MCF 10A (cell line): ENCODE results near the gene ATG2B. TPM values are rescaled to one million over a fixed set of nuclear protein-coding genes. Genes with fewer than 3 reads are reported as not detected.
"Not testable (repeated sequence)": the region's sequence is repeated elsewhere in the genome, so short reads cannot be mapped to it uniquely, and the experiment has no call there.

Experiments used
- BruUV-seq: library from RNA; stranded (reverse); fragments of 400-500 nt; replicated peaks from 2 replicates; lab custom pipeline; 2021; lab: Mats Ljungman, UMichigan
- CTCF ChIA-PET: fragments of 300-600 bp; sonication (Branson Sonifier 250); formaldehyde crosslinking; extraction: SDS; loops from one replicate; lab custom pipeline; 2021; ENCODE audit warnings: antibody characterized with exemption, inconsistent platforms; lab: Yijun Ruan, JAX
- POLR2A ChIA-PET: fragments of 300-600, 350-650 bp; sonication (Branson Sonifier 250); formaldehyde crosslinking; extraction: SDS; loops from one replicate; lab custom pipeline; 2020; ENCODE audit warnings: antibody characterized with exemption, inconsistent platforms; lab: Yijun Ruan, JAX
- DNase-seq: peaks from one replicate; pipeline ENCODE4 v3.0.0-alpha.2; 2018; ENCODE audit not compliant: unreplicated experiment
- H3K27ac Mint-ChIP-seq: one replicate; pipeline ENCODE4 v1.8.0; 2022; ENCODE audit warnings: mild to moderate bottlenecking, low read depth, mixed read lengths; ENCODE audit not compliant: unreplicated experiment
- H3K27me3 Mint-ChIP-seq: one replicate; pipeline ENCODE4 v1.8.0; 2022; ENCODE audit warnings: mixed read lengths; ENCODE audit not compliant: insufficient read depth, unreplicated experiment
- H3K36me3 Mint-ChIP-seq: one replicate; pipeline ENCODE4 v1.8.0; 2022; ENCODE audit warnings: mild to moderate bottlenecking, moderate library complexity, mixed read lengths; ENCODE audit not compliant: insufficient read depth, unreplicated experiment
- H3K4me1 Mint-ChIP-seq: one replicate; pipeline ENCODE4 v1.8.0; 2022; ENCODE audit warnings: mixed read lengths; ENCODE audit not compliant: insufficient read depth, unreplicated experiment
- H3K4me3 Mint-ChIP-seq: one replicate; pipeline ENCODE4 v1.8.0; 2022; ENCODE audit warnings: mild to moderate bottlenecking, moderate library complexity, mixed read lengths; ENCODE audit not compliant: unreplicated experiment
- H3K9me3 Mint-ChIP-seq: one replicate; pipeline ENCODE4 v1.8.0; 2022; ENCODE audit warnings: mixed read lengths; ENCODE audit not compliant: unreplicated experiment
- CTCF ChIP-seq: fragments of 200-600 bp; IDR thresholded peaks from one replicate; pipeline ENCODE4 v1.8.0; 2022; ENCODE audit warnings: antibody characterized with exemption, mild to moderate bottlenecking; ENCODE audit not compliant: unreplicated experiment
- intact Hi-C: fragments of 100-400 bp; cut with micrococcal nuclease; formaldehyde crosslinking; loops from 2 replicates; pipeline ENCODE4 v1.14.1; 2022
- total RNA-seq: library from RNA; stranded (reverse); gene quantifications from 2 replicates; pipeline ENCODE4 v1.2.3, GENCODE V29; 2022

Gene ATG2B
- total RNA-seq, 1 experiment from 2014 or later = 20.5 TPM

- CTCF ChIA-PET = no interaction called here
- Mint-ChIP-seq H3K27me3 (no peaks in the 10 kb centered on the region), H3K4me1 (peaks cover 48% of the 10 kb centered on the region), H3K4me3 (peak overlapping the region; percentile 21), H3K27ac (no peak overlapping the region), H3K36me3 (no peaks in the 10 kb centered on the region), H3K9me3 (no peaks in the 10 kb centered on the region)
- BruUV-seq = no TSS peak
- intact Hi-C loops = no loop called here
- TF ChIP-seq CTCF = no peak
- peak; percentile 95 for DNase-seq
- POLR2A ChIA-PET = no interaction called here
Observed at GRCh38 chr14:96249029-96249428, 114.1 kb downstream of the ATG2B start.

- peaks cover 34% of the 10 kb centered on the region for H3K4me1 Mint-ChIP-seq
- ChIA-PET POLR2A (interaction anchor here (0.6 to 2.4 kb wide), 4 partner anchors 9 to 161 kb away, joined by 3 to 7 read pairs (median 5); partner anchors contain the start of genes BDKRB1 and GSKIP), CTCF (interaction anchor here (0.5 to 2.0 kb wide), 4 partner anchors 9 to 99 kb away, joined by 3 to 8 read pairs (median 4); partner anchors contain the start of gene BDKRB1)
- intact Hi-C loops = no loop called here
- no peaks in the 10 kb centered on the region for H3K36me3 Mint-ChIP-seq
- H3K27ac Mint-ChIP-seq = no peak overlapping the region
- no peaks in the 10 kb centered on the region for H3K27me3 Mint-ChIP-seq
- no peak for TF ChIP-seq CTCF
- no TSS peak for BruUV-seq
- no peak for DNase-seq
- H3K4me3 Mint-ChIP-seq = no peak overlapping the region
- H3K9me3 Mint-ChIP-seq = no peaks in the 10 kb centered on the region
Observed at GRCh38 chr14:96247031-96247430, 116.1 kb downstream of the ATG2B start.

GRCh38 chr14:96246539-96246847 lies 116.6 kb downstream of the ATG2B start:
- Mint-ChIP-seq H3K9me3 (no peaks in the 10 kb centered on the region), H3K36me3 (no peaks in the 10 kb centered on the region), H3K27ac (no peak overlapping the region), H3K4me3 (no peak overlapping the region), H3K27me3 (no peaks in the 10 kb centered on the region), H3K4me1 (peaks cover 29% of the 10 kb centered on the region)
- TF ChIP-seq CTCF = no peak
- ChIA-PET CTCF (interaction anchor here (0.7 to 2.0 kb wide), 3 partner anchors 9 to 29 kb away, joined by 3 to 8 read pairs (median 3); partner anchors contain the start of gene BDKRB1), POLR2A (interaction anchor here (0.7 to 2.4 kb wide), 6 partner anchors 9 to 410 kb away, joined by 3 to 7 read pairs (median 4); partner anchors contain the start of genes BDKRB1 and GSKIP)
- BruUV-seq = no TSS peak
- intact Hi-C loops = no loop called here
- DNase-seq = peak; percentile 98

GRCh38 chr14:96245710-96246538 lies 117.2 kb downstream of the ATG2B start:
- Mint-ChIP-seq H3K36me3 (no peaks in the 10 kb centered on the region), H3K9me3 (no peaks in the 10 kb centered on the region), H3K4me1 (peaks cover 29% of the 10 kb centered on the region), H3K27me3 (no peaks in the 10 kb centered on the region), H3K27ac (no peak overlapping the region), H3K4me3 (no peak overlapping the region)
- ChIA-PET POLR2A (interaction anchor here (0.7 to 2.4 kb wide), 6 partner anchors 10 to 410 kb away, joined by 3 to 7 read pairs (median 4); partner anchors contain the start of genes BDKRB1 and GSKIP), CTCF (interaction anchor here (0.7 to 2.0 kb wide), 3 partner anchors 11 to 30 kb away, joined by 3 to 8 read pairs (median 6); no protein-coding TSS in a partner anchor)
- intact Hi-C loops = no loop called here
- BruUV-seq = no TSS peak
- DNase-seq = peak; percentile 73
- TF ChIP-seq CTCF = no peak

GRCh38 chr14:96245074-96245473 lies 118.1 kb downstream of the ATG2B start:
- POLR2A ChIA-PET, CTCF ChIA-PET, intact Hi-C loops, H3K27ac Mint-ChIP-seq, DNase-seq, H3K36me3 Mint-ChIP-seq, H3K9me3 Mint-ChIP-seq, H3K27me3 Mint-ChIP-seq, H3K4me3 Mint-ChIP-seq, BruUV-seq: not testable (repeated sequence)
- H3K4me1 Mint-ChIP-seq = peaks cover 29% of the 10 kb centered on the region
